ENCODE data around the gene CDK18.

CDK18 gene

DNA sequence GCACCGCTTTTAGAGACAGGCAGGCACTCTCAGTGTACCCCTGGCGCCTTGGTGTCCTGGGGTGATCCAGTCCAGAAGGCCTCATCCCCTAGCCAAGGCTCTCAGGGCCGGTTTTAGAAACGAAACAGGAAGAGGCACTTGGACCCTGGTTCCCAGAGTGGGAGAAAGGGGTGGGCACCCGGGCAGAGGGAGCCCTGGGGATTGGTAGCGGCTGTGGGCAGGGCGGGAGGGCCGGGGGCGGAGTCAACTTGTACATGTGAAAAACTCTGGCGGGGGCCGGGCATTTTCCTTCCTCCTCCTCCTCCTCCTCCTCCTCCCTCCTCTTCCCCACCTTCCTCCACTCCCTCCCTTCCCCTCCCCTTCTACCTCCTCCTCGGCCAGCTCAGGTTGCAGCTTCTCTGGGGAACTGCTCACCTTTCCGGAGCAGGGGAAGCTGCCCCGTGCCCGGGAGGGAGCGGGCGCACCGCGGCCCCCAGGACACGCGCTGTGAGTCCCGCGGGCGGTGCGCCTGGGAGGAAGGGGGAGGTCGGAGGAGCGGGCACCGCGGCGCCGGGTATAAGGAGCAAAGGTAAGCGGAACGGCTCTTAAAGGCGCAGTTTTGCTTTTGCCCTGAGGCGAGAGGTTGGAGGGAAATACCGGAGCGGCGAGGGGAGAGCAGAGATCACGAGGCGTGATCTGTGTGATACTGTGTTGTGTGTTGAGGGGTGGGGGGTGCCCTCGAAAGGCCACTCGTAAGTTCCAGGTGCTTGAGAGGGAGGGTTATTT lies at the start of gene CDK18:
Gene CDK18, plus strand, starts transcription at position 359 of the 765 bp plus-strand sequence. CDS start 18,499 bp downstream, outside the sequence.
- Mint-ChIP-seq H3K36me3 (ENCODE audit: low read depth) (no peaks in the 10 kb centered on the region), H3K27ac (peak within 1 kb of the TSS; percentile 73), H3K9me3 (no peaks in the 10 kb centered on the region), H3K4me3 (peak within 1 kb of the TSS; percentile 71), H3K27me3 (peaks cover 12% of the 10 kb centered on the region), H3K4me1 (ENCODE audit: low read depth) (peaks cover 15% of the 10 kb centered on the region)
- intact Hi-C loops (cut with micrococcal nuclease), result no loop called here

GRCh38 chr1:205454903-205455335 lies 49.5 kb upstream of the CDK18 start:
- H3K36me3 Mint-ChIP-seq (ENCODE audit: low read depth), result no peaks in the 10 kb centered on the region
- H3K27me3 Mint-ChIP-seq, result peaks cover 89% of the 10 kb centered on the region
- peaks cover 5% of the 10 kb centered on the region for H3K4me1 Mint-ChIP-seq (ENCODE audit: low read depth)
- H3K4me3 Mint-ChIP-seq, result no peak overlapping the region
- no peaks in the 10 kb centered on the region for H3K9me3 Mint-ChIP-seq
- no peak overlapping the region for H3K27ac Mint-ChIP-seq
- intact Hi-C loops (cut with micrococcal nuclease), result no loop called here

DNA sequence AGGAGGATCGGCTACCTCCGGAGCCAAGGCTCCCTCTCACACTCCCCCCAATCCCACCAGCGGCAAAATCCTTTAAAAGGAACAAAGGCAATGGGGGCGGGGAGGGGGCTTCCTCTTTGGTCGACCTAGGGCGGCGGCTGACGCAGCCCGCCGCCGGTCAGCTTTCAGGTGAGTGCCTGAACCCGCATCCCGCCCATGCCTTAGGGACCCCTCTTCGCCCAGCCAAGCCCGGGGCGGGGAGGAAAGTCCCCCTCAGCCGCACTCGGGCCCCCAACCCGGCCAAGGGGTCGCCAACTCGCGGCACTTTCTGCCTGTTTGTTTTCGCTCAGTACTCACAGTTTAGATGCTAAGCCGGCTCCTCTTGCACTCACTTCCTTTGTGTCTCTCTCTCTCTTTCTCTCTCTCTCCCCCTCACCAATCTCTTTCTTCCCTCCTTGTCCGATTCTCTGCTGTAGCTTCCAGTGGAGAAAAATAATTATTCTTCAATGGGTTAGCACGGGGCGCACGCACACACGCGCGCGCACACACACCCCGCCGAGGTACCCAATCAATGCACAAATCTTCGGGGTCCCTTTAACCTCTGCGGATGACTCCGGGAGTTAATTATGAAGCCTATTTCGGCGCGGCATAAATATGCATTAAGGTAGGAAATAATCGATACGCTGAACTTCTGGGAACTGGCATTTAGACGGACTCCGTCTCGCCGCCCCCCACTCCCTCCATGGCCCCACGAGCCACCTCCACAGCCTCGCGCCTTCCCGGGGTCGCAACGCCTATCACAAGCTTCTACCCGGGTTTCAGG lies 48.7 kb upstream of the CDK18 start, which contains the start of gene BLACAT1:
Gene BLACAT1, minus strand, starts transcription at position 465 of the 802 bp plus-strand sequence.
- Mint-ChIP-seq H3K27me3 (peaks cover 88% of the 10 kb centered on the region), H3K4me1 (ENCODE audit: low read depth) (peaks cover 5% of the 10 kb centered on the region), H3K4me3 (no peak within 1 kb of the TSS), H3K36me3 (ENCODE audit: low read depth) (no peaks in the 10 kb centered on the region), H3K9me3 (no peaks in the 10 kb centered on the region), H3K27ac (no peak within 1 kb of the TSS)
- intact Hi-C loops (cut with micrococcal nuclease), result no loop called here

DNA sequence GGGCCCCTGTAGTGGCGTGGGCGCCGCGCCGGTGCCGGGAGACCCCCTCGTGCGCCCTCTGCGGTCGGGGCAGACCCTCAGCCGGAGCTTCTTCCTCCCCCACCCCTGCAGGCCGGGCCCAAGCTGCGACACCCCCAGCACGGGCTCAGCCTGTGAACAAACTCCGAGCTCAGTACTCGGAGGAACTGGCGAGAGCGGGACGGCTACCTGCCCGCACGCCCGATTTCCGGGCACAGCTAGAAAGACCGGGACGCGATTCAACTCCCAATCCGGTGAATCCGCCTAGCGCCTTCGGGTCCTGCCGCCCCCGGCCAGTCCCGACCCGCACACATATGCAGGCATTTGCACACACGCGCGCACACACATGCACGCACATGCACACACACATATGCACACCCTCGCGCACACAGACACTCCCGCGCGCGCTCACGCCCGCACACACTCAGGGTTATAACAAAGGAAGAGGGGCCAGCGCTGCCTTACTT lies 48.0 kb upstream of the CDK18 start:
- Mint-ChIP-seq H3K36me3 (ENCODE audit: low read depth) (no peaks in the 10 kb centered on the region), H3K4me3 (no peak overlapping the region), H3K27ac (no peak overlapping the region), H3K27me3 (peaks cover 85% of the 10 kb centered on the region), H3K9me3 (no peaks in the 10 kb centered on the region), H3K4me1 (ENCODE audit: low read depth) (peaks cover 5% of the 10 kb centered on the region)
- intact Hi-C loops (cut with micrococcal nuclease), result no loop called here

DNA sequence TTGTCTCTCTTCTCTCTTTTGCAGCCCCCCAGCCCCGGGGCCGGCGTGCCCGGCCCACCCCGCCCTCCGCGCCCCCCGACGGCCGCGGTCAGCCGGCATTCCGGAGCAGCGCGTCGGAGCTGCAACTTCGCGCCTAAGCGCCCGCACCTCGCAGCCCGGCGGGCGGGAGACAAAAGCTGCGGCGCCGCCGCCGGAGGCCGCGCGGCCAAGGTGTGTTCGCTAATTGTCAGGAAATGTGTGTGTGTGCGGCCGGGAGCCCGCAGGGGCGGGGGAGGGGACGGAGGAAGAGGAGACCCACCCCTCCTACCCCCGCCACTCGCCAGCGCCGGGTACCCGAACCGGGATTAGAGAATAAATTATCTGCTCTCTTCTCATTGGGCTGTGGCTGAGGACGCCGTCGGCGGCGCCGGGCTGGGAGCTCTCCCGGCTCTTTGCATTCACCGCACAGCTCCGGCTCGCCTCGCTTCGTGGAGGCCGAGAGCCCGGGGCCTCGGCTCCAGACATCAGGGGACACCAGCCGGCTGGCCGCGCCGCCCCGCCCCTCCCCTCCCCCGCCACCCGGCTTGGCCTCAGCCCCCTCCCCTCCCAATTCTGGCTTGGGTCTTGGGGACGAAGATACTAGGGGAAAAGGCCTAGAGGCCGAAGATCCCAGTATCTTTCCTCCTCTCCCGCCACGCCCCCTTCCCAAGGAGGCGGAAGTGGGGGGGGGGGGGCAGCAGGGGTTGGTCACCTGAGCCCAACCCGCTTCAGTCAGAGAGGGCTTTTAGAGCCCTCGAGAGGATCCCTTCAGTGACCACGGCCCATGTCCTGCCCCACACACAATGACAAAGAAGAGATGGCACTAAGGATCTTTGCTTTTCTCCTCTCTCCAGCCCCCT lies 47.4 kb upstream of the CDK18 start:
- Mint-ChIP-seq H3K27me3 (peaks cover 83% of the 10 kb centered on the region), H3K27ac (no peak overlapping the region), H3K9me3 (no peaks in the 10 kb centered on the region), H3K36me3 (ENCODE audit: low read depth) (no peaks in the 10 kb centered on the region), H3K4me3 (no peak overlapping the region), H3K4me1 (ENCODE audit: low read depth) (peaks cover 5% of the 10 kb centered on the region)
- intact Hi-C loops (cut with micrococcal nuclease), result no loop called here

DNA sequence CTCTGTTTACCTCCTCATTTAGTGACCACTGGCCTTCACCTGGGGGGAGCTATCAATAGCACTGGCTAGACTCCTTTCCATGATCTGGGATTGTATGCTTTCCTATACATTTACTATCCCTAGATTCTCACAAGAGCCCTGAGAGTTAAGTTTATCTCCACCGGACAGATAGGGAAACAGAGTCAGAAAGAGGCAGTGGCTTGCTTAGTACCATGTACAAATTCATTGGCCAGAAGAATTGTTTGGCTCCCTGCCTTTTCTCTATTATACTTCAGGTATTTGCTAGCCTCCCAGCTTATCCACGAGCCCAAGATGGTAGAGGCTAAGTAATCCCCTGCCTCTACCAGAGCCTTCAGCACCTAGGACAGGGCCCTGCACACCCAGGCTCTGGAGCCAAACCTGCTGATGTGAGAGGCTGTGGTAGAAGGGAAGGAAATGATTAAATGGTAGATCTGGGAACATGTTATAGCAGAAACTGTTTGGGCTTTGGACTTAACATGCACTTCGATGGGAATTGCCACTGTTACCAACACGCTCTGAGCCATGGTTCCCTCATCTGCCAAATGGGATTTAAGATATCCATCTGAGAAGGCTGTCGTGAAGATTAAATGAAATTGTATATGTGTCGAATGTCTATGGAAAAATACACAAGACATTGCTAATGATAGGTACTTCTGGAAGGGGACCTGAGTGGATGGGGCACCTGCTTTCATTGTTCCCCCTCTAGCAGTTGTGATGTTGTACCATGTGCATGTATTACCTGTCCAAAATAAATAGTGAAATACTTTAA lies 45.5 kb upstream of the CDK18 start:
- intact Hi-C loops (cut with micrococcal nuclease), result no loop called here
- Mint-ChIP-seq H3K27ac (no peak overlapping the region), H3K9me3 (no peaks in the 10 kb centered on the region), H3K4me3 (no peak overlapping the region), H3K27me3 (peaks cover 67% of the 10 kb centered on the region), H3K4me1 (ENCODE audit: low read depth) (peaks cover 5% of the 10 kb centered on the region), H3K36me3 (ENCODE audit: low read depth) (no peaks in the 10 kb centered on the region)

GRCh38 chr1:205465392-205465791 lies 39.1 kb upstream of the CDK18 start:
- Mint-ChIP-seq H3K36me3 (ENCODE audit: low read depth) (no peaks in the 10 kb centered on the region), H3K4me1 (ENCODE audit: low read depth) (no peaks in the 10 kb centered on the region), H3K27me3 (peaks cover 34% of the 10 kb centered on the region), H3K27ac (no peak overlapping the region), H3K9me3 (no peaks in the 10 kb centered on the region), H3K4me3 (no peak overlapping the region)
- intact Hi-C loops (cut with micrococcal nuclease), result no loop called here

GRCh38 chr1:205466595-205467220 lies 37.8 kb upstream of the CDK18 start:
- Mint-ChIP-seq H3K36me3 (ENCODE audit: low read depth) (no peaks in the 10 kb centered on the region), H3K27me3 (peaks cover 28% of the 10 kb centered on the region), H3K4me3 (no peak overlapping the region), H3K9me3 (no peaks in the 10 kb centered on the region), H3K4me1 (ENCODE audit: low read depth) (no peaks in the 10 kb centered on the region), H3K27ac (no peak overlapping the region)
- intact Hi-C loops (cut with micrococcal nuclease), result no loop called here

DNA sequence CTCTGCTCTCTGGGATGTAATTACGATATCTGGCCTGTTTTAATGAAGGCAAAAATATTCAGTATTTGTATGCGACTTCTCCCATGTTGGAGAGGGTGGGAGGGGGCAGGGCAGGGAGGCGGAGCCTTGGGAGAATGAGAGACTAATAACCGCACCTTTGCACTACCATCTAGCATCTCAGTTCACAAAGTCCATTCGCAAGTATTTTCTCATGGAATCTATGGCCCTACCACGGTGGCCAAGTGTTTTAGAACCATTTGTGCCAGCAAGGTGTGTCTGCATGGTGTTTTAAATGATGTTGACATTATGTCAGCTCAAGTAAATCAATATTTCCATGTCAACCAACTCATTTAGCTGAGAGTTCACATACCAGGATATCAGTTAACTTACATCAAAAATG lies 34.3 kb upstream of the CDK18 start:
- H3K4me3 Mint-ChIP-seq, result no peak overlapping the region
- peaks cover 9% of the 10 kb centered on the region for H3K9me3 Mint-ChIP-seq
- H3K4me1 Mint-ChIP-seq (ENCODE audit: low read depth), result no peaks in the 10 kb centered on the region
- intact Hi-C loops (cut with micrococcal nuclease), result no loop called here
- H3K27me3 Mint-ChIP-seq, result peaks cover 53% of the 10 kb centered on the region
- H3K27ac Mint-ChIP-seq, result no peak overlapping the region
- H3K36me3 Mint-ChIP-seq (ENCODE audit: low read depth), result no peaks in the 10 kb centered on the region

DNA sequence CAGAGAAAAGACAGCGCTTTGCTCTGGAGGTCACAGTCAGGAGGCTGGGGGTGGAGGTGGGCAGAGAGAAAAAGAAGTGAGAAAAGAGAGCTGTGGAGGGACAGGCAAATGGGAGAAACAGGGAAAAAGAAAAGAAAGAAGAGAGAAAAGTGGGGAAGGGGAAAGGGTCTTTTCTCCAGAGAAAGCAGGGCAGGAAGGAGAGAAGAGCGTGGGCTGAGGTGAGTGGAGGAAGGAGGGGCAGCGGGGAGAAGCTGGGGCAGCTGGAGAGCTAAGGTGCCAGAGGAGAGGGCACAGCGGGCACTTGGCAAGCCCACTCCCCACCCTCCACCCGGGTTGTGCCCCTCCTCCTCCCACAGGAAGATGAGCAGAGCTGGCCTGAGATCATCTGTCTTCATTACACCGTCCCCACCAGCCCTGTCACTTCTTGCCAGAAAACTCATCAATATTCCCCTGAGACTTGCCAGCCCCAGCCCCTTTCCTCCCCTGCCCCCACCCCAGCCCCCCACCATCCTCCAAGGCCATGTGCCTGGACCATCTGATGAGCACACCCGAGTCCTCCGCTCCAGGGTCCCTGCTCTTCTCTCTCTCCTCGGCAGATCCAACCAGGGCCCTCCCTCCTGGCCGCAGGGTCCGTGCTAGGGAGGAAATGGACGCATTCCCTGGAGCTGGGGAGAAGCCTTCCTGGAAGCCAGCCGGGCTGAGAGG lies 31.6 kb upstream of the CDK18 start:
- Mint-ChIP-seq H3K27me3 (peaks cover 39% of the 10 kb centered on the region), H3K9me3 (peaks cover 21% of the 10 kb centered on the region), H3K27ac (no peak overlapping the region), H3K4me1 (ENCODE audit: low read depth) (no peaks in the 10 kb centered on the region), H3K4me3 (no peak overlapping the region), H3K36me3 (ENCODE audit: low read depth) (no peaks in the 10 kb centered on the region)
- intact Hi-C loops (cut with micrococcal nuclease), result no loop called here

DNA sequence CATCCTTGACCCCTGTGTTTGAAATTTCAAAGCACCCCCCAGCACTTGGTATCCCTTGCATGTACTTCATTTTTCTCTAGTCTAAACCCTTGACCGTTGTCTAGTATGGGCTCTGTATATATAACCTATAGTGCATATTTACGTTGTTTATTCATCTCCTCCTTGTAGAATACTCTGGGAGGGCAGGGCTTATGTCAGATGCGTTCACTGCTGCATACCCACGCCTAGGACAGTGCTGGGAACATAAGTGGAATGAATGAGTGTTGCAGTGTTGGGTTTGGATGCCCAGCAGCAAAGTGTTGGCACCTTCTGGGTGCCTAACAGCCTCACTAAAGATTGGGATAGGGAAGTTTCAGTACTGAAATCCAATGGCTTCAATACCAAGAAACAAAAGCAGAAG lies 31.0 kb upstream of the CDK18 start:
- intact Hi-C loops (cut with micrococcal nuclease), result no loop called here
- no peak overlapping the region for H3K4me3 Mint-ChIP-seq
- no peaks in the 10 kb centered on the region for H3K4me1 Mint-ChIP-seq (ENCODE audit: low read depth)
- no peaks in the 10 kb centered on the region for H3K36me3 Mint-ChIP-seq (ENCODE audit: low read depth)
- H3K9me3 Mint-ChIP-seq, result peaks cover 21% of the 10 kb centered on the region
- no peak overlapping the region for H3K27ac Mint-ChIP-seq
- H3K27me3 Mint-ChIP-seq, result peaks cover 38% of the 10 kb centered on the region

GRCh38 chr1:205473966-205474365 lies 30.5 kb upstream of the CDK18 start:
- Mint-ChIP-seq H3K36me3 (ENCODE audit: low read depth) (no peaks in the 10 kb centered on the region), H3K27ac (no peak overlapping the region), H3K4me1 (ENCODE audit: low read depth) (no peaks in the 10 kb centered on the region), H3K9me3 (peaks cover 21% of the 10 kb centered on the region), H3K4me3 (no peak overlapping the region), H3K27me3 (peaks cover 36% of the 10 kb centered on the region)
- intact Hi-C loops (cut with micrococcal nuclease), result no loop called here
